HG03439 (cell line): Measurements from ENCODE around the gene KLHL35.

Experiments
- ATAC-seq: cut with Tn5 transposase; IDR thresholded peaks from one replicate; pipeline ENCODE4 v1.9.1; 2021; ENCODE audit warnings: mild to moderate bottlenecking, moderate library complexity; ENCODE audit not compliant: unreplicated experiment

The KLHL35 gene, protein sequence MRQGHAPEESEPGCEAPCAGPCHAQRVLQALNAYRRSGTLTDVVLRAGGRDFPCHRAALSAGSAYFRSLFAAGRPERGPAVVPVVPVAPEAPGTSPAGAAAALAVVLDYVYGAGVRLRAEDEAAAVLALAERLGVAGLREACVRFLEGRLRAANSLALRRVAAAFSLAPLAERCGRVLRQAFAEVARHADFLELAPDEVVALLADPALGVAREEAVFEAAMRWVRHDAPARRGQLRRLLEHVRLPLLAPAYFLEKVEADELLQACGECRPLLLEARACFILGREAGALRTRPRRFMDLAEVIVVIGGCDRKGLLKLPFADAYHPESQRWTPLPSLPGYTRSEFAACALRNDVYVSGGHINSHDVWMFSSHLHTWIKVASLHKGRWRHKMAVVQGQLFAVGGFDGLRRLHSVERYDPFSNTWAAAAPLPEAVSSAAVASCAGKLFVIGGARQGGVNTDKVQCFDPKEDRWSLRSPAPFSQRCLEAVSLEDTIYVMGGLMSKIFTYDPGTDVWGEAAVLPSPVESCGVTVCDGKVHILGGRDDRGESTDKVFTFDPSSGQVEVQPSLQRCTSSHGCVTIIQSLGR

DNA sequence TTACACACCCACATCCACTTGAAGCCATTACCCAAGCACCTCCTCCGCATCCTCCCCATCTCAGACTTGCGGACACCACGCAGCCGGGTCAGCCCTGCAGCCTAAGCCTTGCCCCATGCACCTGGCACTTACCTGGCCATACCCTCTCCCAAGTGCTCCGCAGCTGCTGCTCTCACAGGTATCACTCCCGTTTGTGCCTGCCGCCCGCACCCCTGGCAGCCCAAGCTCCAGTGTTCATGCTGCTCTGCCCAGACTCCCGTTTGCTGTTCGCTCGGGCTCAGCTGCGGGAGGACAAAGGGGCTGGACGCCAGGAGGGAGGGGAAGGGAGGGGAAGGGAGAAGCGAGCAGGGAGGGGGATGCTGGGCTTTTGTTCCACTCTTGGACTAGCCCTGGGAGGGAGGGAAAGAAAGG, at the start of gene KLHL35:
Gene KLHL35, minus strand, starts transcription at position 293 of the 411 bp plus-strand sequence. CDS start 2,574 bp downstream, outside the sequence.
- ATAC-seq = no peak

DNA sequence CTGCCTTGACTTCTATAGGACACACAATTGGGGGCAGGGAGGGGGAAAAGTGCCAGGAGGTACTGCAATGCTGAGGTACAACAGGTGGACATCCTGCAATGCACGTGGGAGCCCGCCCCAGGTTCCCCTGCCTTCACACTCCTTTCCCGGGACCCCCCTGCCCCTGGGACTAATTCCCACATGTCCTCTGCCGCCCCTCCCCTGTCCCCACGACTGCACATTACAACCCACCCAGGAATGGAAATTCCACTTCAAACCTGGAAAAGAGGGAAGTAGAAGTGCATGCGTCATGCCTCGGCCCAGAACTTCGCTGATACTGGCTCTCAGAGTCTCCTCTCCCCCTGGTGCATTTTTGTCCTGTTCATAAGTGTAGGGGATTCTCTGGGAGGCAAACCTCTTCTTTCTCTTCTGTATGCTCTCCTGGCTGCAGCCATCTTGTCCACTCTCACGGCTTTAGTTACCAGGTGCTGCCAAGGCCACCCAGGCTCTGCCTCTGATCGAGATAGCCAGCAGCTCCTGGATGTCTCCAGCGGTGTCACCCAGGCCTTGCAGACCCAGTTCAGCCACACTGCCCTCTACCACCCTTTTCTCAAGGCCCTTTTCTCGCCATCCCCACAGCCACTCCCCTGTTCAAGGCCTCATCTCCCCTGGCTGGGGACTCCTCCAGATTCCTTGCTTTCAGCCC, 49.1 kb upstream of the KLHL35 start:
- ATAC-seq = no peak

DNA sequence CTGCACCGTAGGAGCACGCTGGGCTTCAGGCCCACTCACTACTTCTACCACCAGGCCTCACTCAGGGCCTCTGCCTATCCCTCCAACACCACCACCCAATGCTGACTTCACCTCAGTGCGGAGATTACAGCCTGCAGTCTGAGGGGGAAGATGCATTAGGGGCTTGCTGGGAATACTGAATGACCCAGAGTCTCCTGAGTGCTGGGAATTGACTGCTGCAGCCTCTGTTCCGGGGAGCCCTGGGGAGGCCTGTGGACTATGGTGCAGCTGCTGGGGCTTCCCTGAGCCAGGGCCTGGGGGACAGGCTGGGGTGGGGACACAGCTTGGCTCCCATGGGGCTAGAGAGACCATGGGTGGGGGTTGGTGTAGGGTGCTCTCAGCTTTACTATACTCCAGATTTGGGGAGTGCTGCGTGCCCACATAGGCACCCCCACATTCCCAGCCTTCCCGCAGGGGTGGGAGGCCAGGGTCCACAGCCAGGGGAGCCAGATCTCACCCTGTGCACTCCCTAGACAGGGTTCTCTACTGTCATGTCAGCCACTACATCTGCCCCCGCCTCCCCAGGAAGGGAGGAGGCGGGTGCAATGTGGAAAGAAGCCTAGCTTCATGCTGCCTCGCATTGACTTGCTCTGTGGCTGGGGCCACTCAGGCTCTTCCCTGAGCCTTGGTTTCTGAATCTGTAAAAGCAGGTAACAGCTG, 48.4 kb upstream of the KLHL35 start:
- no peak for ATAC-seq

DNA sequence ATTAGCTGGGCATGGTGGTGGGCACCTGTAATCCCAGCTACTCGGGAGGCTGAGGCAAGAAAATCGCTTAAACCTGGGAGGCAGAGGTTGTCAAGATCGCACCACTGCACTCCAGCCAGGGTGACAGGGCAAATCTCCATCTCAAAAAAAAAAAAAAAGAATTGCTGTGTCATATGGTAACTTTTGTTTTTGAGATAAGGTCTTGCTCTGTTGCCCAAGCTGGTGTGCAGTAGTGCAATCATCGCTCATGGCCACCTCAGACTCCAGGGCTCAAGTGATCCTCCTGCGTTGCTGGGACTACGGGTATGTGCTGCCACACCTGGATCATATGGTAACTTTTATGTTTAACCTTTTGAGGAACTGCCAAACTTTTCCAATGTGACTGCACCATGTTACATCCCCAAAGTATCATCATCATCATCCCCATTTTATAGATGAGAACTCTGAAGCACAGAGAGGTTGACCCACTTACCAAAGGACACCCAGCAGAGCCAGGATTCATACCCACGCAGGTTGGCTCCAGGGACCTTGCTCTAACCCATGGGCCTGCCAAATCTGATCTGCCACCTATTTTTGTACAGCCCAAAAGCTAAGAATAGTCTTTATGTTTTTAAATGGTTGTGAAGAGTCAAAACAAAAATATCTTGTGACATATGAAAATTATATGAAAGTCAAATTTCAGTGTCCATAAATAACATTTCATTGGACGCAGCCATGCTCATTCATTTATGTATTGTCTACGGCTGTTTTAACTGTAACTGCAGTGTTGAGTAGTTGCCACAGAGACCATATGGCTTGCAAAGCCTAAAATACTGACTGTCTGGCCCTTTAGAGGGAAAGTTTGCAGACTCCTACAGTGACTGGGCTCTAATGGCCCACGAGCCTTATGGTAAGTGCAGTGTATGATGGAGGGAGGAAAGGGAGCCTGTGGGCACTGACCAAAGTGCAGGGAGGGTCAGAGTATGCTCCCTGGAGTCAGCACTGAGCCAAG, 47.5 kb upstream of the KLHL35 start:
- ATAC-seq = no peak

DNA sequence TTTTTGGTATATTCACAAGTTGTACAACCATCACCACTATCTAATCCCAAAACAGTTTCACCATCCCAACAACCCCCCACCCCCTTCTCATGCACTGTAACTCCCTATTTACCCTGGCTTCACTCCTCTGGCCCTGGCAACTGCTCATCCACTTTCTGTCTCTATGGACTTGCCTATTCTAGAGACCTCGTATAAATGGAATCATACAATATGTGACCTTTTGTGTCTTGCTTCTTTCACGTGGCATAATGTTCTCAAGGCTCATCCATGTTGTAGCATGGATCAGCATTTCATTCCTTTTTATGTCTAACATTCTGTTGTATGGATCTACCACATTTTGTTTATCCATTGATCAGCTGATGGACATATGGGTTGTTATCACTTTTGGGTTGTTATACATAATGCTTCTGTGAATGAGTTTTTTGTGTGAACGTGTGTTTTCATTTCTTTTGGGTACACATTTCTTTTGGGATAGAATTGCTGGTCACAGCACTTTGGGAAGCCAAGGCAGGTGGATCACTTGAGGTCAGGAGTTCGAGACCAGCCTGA, 46.7 kb upstream of the KLHL35 start:
- no peak for ATAC-seq

DNA sequence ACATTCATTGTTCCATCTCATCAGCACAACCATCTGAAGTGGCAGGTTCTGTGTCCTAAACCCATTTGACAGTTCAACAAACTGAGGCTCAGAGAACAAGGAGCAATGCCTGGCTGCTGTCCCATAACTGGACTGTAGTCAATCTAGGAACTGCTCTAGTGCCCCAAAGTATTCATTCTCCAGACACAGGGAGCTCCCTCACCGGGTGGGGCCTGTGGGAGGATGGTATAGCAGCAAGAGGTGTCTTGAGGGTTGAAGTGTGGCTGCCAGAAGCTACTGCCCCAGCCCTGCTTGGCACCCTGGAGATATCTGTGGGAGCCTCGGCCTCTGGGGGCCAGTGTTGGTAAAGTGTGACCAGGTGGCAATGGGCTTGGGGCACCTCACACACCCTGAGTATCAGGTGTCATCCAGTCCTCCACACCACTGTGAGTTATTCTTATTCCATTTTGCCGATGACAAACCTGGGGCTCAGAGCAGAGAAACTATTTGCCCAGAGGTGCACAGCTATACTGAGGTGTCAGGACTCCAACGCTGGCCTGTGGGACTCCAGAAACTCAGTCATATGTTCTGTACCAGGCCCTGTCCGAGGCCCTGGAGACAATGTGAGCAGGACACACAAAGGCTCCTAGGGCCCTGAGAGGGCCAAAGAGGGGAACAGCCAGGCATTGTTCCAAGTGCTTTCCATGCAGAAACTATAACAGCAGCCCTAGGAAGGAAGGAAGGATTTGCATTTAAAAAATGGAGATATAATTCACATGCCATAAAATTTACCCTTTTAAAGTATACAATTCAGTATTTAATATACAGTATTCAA, 46.0 kb upstream of the KLHL35 start:
- ATAC-seq = no peak

DNA sequence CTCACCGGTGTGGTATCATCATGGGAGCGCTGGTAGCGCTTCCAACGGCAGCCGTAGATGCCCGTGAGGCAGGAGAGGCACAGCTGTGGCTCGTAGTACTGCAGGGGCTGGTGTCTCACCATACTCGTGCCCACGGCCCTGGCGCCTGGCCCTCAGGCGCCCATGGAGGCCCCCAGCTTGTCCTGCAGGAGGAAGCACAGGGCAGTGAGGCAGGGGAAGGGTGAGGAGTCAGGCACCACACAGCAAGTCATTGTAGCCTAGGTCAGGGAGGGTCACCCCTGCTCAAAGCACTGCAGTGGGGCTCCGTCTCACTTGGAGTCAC, 44.6 kb upstream of the KLHL35 start:
- no peak for ATAC-seq

DNA sequence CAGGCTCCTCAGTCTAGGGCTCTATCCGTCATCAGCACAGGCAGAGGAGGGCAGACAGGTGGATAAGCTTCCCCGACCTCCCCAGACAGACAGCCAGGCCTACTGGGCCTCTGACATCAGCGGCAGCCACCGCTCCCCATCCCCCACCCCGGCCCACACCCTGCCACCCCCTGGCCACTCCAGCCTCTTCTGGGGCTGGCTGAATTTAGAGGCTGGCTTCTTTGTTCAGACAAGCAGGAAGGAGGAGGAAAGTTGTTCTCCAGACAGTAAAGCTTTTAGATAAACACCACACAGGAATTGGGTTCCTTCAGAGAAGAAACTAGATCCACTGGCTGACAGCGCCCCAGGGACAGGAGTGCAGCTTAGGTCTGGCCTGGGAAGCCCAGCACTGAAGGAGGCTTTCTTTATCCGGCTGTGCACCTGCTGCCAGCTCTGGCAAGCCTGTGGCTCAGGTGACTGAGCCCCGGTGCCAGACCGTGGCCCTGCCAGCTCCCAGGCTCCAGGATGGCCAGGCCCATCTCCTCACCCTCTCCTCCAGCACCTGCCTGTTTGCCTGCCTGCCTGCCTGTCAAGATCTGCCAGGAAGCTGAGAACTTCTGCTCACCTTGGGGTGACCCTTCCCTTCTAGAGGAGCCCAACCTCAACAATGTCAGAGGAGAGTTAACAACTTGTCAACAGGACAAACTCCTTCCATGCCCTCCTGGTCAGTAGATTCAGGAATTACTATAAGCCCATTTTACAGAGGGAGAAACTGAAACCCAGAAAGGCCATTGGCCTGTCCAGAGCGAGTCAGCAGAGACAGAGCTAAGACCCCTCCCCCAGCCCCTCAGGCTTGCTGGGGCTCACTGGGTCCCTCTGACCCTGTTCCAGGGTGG, 44.0 kb upstream of the KLHL35 start:
- ATAC-seq = no peak

DNA sequence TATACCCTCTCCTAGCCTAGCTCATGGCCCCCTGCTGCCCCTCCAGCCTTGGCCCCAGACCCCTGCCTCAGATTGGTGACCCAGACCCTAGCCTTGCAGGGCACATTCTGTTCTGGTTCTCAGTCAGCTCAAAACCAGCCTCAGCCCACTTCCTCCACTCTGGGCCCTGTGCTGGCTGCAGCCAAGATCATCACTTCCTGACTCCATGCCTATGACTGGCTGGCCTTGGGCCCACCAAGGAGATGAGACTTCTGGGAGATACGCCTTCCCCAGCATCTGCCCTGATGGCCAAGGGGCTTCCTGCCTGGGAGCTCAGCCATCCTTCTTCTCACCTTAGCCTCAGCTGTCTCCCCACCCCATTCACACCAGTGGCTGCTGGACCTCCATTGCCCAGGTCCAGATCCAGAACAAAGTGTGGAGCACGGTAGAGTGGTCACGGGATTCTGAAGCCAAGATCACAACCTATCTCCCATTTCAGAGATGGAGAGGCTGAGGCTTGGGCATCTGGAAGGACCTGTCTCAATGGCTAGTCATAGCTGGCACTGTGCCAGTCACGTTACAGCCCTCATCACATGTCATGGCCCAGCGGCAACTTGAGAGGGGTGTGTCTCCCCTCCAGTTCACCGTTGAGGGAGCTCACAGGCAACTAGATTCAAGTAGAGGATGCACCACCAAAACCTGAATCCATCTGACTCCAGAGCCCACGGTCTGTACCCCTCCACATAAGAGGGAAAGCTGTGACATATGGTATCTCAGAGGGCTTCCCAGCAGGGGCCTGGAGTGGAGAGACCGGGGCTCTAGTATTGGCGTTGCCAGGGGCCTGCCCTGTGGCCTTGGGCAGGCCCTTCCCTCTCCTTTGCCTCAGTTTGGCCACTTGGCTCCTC, 43.0 kb upstream of the KLHL35 start:
- ATAC-seq = no peak

DNA sequence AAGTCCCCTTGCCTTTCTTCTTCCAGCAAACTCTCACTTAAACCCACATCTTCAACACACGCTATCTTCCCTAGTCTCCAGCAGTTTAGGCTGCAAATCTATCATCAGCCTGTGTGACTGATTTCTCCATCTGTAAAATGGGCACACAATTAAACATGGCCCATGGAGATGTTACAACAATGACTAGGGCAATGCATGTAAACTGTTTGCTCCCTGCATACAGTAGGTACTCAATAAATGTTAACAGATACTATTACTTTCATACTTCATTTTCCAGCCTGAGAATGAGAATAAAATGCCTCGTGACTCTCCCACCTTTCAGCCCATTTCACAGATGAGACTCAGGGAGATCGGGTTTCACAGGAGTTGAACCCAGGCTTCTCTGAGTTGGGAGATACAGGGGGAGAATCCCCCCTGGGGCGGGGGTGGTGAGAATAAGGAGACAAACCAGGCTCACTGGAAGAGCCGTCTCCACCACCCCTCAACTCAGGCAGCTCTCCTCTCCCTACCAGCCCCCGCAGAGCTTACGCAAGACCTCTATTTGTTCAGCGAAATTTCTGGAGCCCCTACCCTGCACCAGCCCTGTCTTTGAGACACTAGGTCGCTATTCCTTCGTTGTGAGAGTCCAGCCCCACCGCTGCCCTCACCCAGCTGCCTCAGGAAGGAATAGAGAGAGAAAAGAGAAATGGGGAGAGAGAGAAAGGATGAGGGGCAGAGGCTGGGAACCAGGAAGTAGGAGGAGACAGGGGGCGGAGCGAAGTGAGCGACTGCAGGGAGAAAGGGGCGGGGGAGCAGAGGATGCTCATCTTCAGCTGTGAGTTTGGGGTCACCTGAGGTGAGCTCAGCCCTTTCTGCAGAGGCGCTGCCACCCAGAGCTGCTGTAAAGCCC, 42.1 kb upstream of the KLHL35 start:
- no peak for ATAC-seq

DNA sequence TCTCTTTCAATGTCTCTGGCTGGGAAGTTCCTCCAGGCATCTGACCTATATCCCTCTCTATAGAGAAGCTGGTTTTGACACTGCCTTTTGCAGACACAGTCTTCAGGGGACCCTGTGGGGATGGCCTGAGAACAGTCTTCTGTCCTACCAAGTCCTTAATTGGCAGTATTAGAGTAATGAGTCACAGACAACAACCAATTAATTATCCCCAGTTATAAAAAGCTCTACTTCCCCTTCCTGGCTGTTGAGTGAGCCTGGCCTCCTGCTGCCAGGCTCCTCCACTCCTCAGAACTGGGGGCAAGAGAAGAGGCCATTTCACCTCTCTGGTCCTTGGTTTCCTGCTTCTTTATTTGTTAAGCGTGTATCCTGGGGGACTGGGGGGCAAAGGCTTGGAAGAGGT, 41.2 kb upstream of the KLHL35 start:
- ATAC-seq = no peak

DNA sequence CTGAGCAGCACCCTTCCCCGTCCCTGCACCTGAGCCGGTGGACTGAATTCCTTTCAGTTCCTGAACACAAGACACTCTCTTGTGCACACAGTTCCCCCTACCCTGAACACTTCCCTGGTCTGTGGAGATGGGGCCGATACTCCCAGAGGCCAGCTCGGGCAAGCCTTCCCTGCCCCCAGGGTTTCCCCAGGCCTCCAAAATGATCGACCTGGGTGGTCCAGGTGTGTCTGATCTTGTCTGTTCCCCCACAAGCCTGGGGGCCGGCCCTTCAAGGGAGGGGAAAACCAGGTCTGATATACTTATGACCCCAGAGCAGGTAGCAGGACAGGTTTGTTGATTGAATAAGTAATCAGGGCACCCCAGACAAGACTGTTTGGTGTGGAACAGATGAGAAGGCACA, 40.7 kb upstream of the KLHL35 start:
- no peak for ATAC-seq

DNA sequence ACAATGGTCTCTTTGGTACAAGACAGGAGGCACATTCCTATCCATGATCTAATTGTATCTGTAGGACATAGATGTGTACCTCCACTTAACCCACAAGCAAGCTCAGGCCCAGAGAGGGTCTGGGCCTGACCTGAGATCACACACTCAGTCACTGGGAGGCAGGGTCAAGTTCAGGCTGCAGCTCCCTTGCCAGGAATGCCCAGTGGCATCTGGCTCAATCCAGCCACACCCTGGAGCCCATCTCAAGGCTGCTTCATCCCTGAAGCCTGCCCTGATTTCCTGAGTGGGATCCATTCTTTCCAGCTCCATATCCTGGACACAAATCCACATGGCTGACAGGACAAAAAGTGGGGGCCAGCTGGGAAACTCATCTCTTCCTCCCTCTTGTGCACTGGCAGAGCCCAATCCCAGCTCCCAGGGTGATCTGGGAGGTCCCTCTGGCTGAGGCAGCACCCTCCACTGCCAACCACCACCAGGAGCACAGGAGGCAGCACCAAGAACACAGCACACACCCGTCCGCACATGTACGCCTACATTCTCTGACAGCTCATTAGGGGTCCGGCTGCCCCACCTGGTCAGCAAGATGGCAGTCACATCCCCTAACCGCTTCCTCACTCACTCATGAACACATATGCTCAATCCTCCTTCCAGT, 39.2 kb upstream of the KLHL35 start:
- ATAC-seq = no peak

DNA sequence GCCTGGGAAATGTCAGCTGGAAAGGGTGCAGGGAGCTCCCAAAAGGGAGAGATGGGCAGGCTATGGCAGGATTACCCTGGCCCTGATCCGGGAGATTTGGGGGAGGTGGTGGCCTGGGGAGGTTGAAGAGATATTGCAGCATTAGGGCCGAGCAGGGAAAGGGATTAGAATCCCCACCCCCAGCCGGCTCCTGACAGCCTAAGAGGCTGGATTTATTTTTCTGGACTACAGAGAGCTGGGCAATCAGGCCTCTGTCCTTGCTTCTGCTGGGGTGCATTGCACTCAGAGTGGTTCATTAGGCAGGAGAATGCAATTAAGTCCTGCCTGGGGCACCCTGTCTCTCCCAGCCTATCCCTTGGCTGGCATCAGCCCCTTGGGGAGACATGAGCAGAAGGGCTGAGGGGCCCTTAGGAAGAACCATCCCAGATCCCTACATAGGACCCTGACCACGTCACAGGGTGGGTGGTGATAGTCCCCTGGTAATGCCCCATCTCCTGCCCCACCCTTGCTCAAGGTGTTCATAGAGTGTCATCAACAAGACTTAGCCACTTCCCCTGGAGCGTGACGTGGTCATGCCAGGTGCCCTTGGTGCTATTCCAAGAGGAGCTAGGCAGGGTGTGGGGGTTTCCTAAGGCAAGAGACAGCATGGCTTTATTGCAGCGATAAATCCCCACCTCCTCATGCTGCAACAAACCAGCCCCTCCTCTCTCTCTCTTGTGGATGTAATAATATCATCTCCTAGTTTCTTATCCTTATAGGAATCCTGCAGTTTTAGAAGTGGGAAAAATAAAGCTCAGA, 38.4 kb upstream of the KLHL35 start:
- no peak for ATAC-seq

DNA sequence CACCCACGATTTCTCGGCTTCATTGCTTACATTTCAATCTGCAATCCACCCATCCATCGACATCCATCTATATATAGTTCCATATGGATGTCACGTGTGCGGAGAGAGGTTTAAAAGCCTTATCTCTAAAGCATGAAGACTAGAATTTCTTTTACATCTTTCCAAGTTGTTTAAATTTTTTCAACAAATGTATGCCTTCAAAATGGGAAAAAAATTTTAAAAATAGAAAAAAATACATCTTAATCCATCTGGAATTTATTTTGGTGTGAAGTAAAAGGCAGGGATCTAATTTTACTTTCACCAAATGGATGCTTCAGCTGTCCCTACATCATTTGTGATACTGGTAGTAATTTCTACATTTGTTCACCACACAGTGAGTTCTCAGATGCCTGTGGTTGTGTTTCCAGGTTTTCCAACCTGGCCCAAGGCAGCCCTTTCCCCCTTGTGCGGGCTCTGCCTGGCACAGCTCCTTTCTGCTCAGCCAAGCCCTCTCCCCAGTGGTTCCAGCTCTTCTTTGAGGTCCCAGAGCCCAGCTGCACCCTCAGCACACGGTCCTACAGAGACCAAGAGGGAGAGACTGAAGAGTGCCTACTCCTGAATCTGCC, 37.6 kb upstream of the KLHL35 start:
- ATAC-seq = no peak
